GM20000 (cell line): ENCODE data around the gene EFCAB9.
"Not testable (repeated sequence)": the region's sequence is repeated elsewhere in the genome, so short reads cannot be mapped to it uniquely, and the experiment has no call there.

ENCODE experiments used
- DNase-seq: peaks from one replicate; pipeline ENCODE4 v3.0.0; 2012; ENCODE audit warnings: low spot score
- TF ChIP-seq, protein P1 (sequence below): IDR thresholded peaks from 2 replicates; pipeline ENCODE4 v1.5.1; 2012; ENCODE audit warnings: mild to moderate bottlenecking, control low read depth; ENCODE audit errors: extremely low read depth, missing control alignments

The EFCAB9 gene

DNA sequence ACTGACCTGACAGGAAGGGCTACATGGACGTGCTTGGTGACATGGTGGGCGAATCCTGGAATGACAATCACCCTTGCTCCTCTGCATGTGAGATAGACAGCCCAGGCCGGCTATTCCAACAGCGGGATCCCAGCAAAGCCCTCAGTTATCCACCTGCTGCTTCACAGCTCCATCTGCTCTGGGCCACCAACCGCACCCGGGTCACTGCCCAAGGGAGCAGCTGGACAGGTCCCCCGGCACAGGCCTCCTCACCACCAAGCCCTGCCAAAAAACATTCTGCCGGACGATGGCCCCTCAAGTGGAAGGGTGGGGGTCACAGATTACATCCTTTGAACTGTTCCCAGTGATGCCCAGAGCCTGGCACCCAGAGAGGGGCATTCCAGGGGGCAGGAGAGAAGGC lies 45.6 kb upstream of the EFCAB9 start:
- TF ChIP-seq, protein P1, sequence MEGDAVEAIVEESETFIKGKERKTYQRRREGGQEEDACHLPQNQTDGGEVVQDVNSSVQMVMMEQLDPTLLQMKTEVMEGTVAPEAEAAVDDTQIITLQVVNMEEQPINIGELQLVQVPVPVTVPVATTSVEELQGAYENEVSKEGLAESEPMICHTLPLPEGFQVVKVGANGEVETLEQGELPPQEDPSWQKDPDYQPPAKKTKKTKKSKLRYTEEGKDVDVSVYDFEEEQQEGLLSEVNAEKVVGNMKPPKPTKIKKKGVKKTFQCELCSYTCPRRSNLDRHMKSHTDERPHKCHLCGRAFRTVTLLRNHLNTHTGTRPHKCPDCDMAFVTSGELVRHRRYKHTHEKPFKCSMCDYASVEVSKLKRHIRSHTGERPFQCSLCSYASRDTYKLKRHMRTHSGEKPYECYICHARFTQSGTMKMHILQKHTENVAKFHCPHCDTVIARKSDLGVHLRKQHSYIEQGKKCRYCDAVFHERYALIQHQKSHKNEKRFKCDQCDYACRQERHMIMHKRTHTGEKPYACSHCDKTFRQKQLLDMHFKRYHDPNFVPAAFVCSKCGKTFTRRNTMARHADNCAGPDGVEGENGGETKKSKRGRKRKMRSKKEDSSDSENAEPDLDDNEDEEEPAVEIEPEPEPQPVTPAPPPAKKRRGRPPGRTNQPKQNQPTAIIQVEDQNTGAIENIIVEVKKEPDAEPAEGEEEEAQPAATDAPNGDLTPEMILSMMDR, result no peak

GRCh38 chr5:172149073-172149472 lies 44.9 kb upstream of the EFCAB9 start:
- TF ChIP-seq, protein P1, result no peak
- no peak for DNase-seq

More for the DNA sequence above, 45.6 kb upstream of the EFCAB9 start:
- no peak for DNase-seq

DNA sequence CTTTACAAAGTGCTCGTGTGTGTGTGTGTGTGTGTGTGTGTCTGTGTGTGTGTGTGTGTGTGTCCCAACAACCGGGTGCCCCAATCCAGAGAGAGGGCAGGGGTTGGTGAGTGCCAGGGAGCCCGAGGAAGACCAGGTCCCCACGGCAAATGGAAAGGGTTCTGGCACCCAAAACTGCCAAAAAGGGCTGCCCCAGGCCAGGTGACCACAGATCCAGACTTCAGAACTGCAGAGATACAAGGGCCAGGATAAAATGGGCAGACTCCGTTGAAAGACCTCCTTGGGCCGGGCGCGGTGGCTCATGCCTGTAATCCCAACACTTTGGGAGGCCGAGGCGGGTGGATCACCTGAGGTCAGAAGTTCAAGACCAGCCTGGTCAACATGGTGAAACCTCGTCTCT lies 44.5 kb upstream of the EFCAB9 start:
- DNase-seq, result not testable (repeated sequence)

DNA sequence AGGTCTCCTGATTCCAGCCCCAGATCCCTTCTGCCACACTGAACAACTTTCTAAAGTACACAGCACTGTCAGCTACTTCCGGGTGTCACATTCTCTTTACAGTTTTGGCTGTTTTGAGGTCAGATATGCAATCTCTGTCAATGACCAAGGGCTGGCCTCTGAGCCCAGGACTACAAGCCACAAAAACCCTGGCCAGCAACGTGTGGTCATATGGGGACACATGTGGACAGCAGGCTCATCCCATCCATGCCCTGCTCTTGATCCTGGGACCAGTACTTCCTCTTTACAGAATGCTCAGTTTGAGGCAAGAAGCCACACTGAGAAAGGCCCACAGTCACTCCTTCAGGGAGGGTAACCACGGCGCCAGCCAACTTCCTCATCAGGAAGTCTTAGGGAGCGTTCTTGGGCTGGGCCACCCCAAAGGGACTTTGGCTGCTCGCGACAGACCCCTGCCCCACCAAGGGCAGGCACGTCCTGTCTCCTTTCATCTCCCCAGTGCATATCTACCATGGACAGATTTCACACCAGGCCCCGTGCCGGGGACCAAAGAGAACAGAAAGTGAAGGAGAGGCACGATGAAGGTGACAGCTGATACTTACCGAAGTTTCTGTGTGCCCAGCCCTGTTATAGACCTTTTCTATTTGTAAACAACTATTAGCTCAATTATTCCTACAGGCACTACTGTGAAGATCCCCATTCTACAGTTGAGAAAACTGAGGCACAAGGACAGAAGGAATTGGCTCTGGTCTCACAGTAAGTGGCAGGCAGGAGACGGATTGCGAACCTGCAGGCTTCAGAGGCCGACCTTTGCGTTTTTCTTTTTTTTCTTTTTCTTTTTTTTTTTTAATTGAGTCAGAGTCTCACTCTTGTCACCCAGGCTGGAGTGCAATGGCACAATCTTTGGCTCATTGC lies 43.2 kb upstream of the EFCAB9 start:
- peak; percentile 68 for DNase-seq
- TF ChIP-seq, protein P1, result no peak

DNA sequence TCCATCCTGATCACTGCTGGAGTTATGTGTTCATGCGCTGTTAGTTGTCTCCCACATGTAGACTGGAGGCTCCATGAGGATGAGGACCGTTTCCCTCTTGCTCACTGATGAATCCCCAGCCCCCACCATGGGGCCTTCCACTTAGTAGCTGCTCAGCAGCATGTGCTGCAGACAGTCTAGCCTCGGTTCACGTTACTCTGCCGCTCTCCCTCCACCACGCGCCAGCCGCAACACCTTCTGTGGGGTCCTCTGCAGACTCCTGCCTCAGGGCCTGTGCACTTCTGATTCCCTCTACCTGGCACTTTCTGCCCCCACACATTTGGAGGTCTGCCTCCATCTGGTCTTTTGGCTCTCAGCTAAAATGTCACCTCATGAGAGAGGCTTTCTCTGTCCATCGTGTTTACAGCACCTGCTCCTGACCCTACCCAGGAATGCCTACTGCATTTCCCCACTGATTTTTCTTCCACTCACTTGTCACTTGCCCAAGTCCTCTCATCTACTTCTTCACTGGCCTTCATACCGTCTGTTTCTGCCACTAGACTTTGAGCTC lies 42.2 kb upstream of the EFCAB9 start:
- TF ChIP-seq, protein P1, result no peak
- no peak for DNase-seq

GRCh38 chr5:172153695-172154094 lies 40.3 kb upstream of the EFCAB9 start:
- TF ChIP-seq, protein P1, result no peak
- DNase-seq, result no peak

- DNase-seq, result not testable (repeated sequence)
Observed at GRCh38 chr5:172155101-172155500, 38.9 kb upstream of the EFCAB9 start.

GRCh38 chr5:172156541-172156994 lies 37.4 kb upstream of the EFCAB9 start:
- no peak for DNase-seq
- TF ChIP-seq, protein P1, result no peak
